SK-N-SH treated with all-trans-retinoic acid at 6 μM for 48 hours (cell line): ENCODE measurements around the gene MAML2.

Experiments used
- ATAC-seq: fragments of 200-7000 bp; cut with Tn5 transposase; 3 replicates; pipeline ENCODE4 v1.9.1; 2020; ENCODE audit warnings: mild to moderate bottlenecking, moderate library complexity
- ARNTL ChIP-seq: fragments of 450-650 bp; formaldehyde crosslinking; IDR thresholded peaks from 2 replicates; pipeline ENCODE4 v1.5.0; 2020; ENCODE audit warnings: low read depth, mild to moderate bottlenecking, moderate library complexity, borderline replicate concordance
- BACH2 ChIP-seq: fragments of 250-450 bp; sonication (Bioruptor Pico); IDR thresholded peaks from 2 replicates; pipeline ENCODE4 v1.9.0; 2021; ENCODE audit warnings: mild to moderate bottlenecking, borderline replicate concordance
- CSDC2 ChIP-seq: fragments of 250-450 bp; sonication (Bioruptor Pico); IDR thresholded peaks from 2 replicates; pipeline ENCODE4 v1.5.0; 2020; ENCODE audit warnings: mild to moderate bottlenecking, moderate library complexity
- ESRRG ChIP-seq: fragments of 250-450 bp; sonication (Bioruptor Pico); IDR thresholded peaks from 2 replicates; pipeline ENCODE4 v1.6.1; 2021; ENCODE audit warnings: mild to moderate bottlenecking
- GLIS3 ChIP-seq: fragments of 250-450 bp; sonication (Bioruptor Pico); IDR thresholded peaks from 2 replicates; pipeline ENCODE4 v1.5.0; 2020; ENCODE audit warnings: mild to moderate bottlenecking, moderate library complexity
- ISL1 ChIP-seq: fragments of 250-450 bp; sonication (Bioruptor Pico); IDR thresholded peaks from 2 replicates; pipeline ENCODE4 v2.1.2; 2022; ENCODE audit warnings: mild to moderate bottlenecking, moderate library complexity
- RARB ChIP-seq: fragments of 250-450 bp; sonication (Bioruptor Pico); IDR thresholded peaks from 2 replicates; pipeline ENCODE4 v1.8.0; 2021; ENCODE audit warnings: mild to moderate bottlenecking, moderate library complexity
- SNAI2 ChIP-seq: fragments of 250-450 bp; sonication (Bioruptor Pico); IDR thresholded peaks from 2 replicates; pipeline ENCODE4 v1.5.0; 2020; ENCODE audit warnings: mild to moderate bottlenecking, moderate library complexity
- TCF4 ChIP-seq: fragments of 250-450 bp; sonication (Bioruptor Pico); IDR thresholded peaks from 2 replicates; pipeline ENCODE4 v1.8.0; 2021; ENCODE audit warnings: mild to moderate bottlenecking, moderate library complexity, borderline replicate concordance
- TOX ChIP-seq: fragments of 250-450 bp; sonication (Bioruptor Pico); IDR thresholded peaks from 2 replicates; pipeline ENCODE4 v1.8.0; 2021; ENCODE audit warnings: mild to moderate bottlenecking, moderate library complexity, borderline replicate concordance
- TSHZ2 ChIP-seq: fragments of 250-450 bp; sonication (Bioruptor Pico); IDR thresholded peaks from 2 replicates; pipeline ENCODE4 v1.5.0; 2020; ENCODE audit warnings: mild to moderate bottlenecking, moderate library complexity
- ZC3H10 ChIP-seq: fragments of 250-450 bp; sonication (Bioruptor Pico); IDR thresholded peaks from 2 replicates; pipeline ENCODE4 v1.5.1; 2021; ENCODE audit warnings: mild to moderate bottlenecking, moderate library complexity
- ZFP3 ChIP-seq: fragments of 250-450 bp; sonication (Bioruptor Pico); IDR thresholded peaks from 2 replicates; pipeline ENCODE4 v1.5.0; 2020; ENCODE audit warnings: mild to moderate bottlenecking, moderate library complexity
- ZFP30 ChIP-seq: fragments of 450-650 bp; formaldehyde crosslinking; IDR thresholded peaks from 2 replicates; pipeline ENCODE4 v1.5.0; 2022; ENCODE audit warnings: mild to moderate bottlenecking, moderate library complexity
- ZNF565 ChIP-seq: fragments of 450-650 bp; formaldehyde crosslinking; conservative IDR thresholded peaks from 2 replicates; pipeline ENCODE4 v1.5.0; 2020; ENCODE audit warnings: low read depth, mild to moderate bottlenecking, moderate library complexity
- ZNF70 ChIP-seq: fragments of 450-650 bp; formaldehyde crosslinking; IDR thresholded peaks from 2 replicates; pipeline ENCODE4 v1.5.0; 2020; ENCODE audit warnings: mild to moderate bottlenecking, moderate library complexity
- ZNF8 ChIP-seq: fragments of 450-650 bp; formaldehyde crosslinking; IDR thresholded peaks from 2 replicates; pipeline ENCODE4 v1.5.0; 2020; ENCODE audit warnings: mild to moderate bottlenecking, moderate library complexity
- TF ChIP-seq, protein P1 (sequence below): fragments of 250-450 bp; sonication (Bioruptor Pico); IDR thresholded peaks from 2 replicates; pipeline ENCODE4 v1.5.1; 2020; ENCODE audit warnings: low read depth, mild to moderate bottlenecking, moderate library complexity
- TF ChIP-seq, protein P2 (sequence below): fragments of 250-450 bp; sonication (Bioruptor Pico); IDR thresholded peaks from 2 replicates; pipeline ENCODE4 v1.5.1; 2021; ENCODE audit warnings: mild to moderate bottlenecking, moderate library complexity
- TF ChIP-seq, protein P3 (sequence below): fragments of 250-450 bp; sonication (Bioruptor Pico); IDR thresholded peaks from 2 replicates; pipeline ENCODE4 v1.8.0; 2021; ENCODE audit warnings: low read depth, mild to moderate bottlenecking, moderate library complexity, borderline replicate concordance
- TF ChIP-seq, protein P4 (sequence below): fragments of 250-450 bp; sonication (Bioruptor Pico); IDR thresholded peaks from 2 replicates; pipeline ENCODE4 v1.8.0; 2020; ENCODE audit warnings: mild to moderate bottlenecking, moderate library complexity, borderline replicate concordance

MAML2 gene

DNA sequence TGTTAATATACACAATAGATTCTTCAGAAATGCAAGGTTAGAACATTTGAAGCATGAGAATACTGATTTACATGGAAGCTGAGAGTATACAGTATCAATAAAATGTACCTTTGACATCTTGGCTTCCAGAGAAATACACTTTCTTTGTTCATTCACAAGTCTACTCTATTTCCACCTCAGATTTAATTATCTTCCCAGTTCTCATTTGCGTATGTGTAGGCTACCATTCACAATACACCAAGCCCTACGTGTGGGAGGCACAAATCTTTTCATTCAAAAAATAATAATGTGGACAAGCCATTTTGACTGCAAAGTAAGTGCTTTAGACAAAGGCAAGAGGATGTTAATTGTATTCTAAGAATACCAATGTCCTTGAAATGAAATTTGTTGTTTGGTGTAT, 286.4 kb downstream of the MAML2 start:
- no peak for ATAC-seq
- TF ChIP-seq ARNTL (CRISPR knock-in tag) (no peak), GLIS3 (no peak), TCF4 (no peak), ZFP30 (CRISPR knock-in tag) (no peak), ISL1 (CRISPR knock-in tag) (no peak), SNAI2 (CRISPR knock-in tag) (no peak), CSDC2 (no peak), TSHZ2 (CRISPR knock-in tag) (no peak)
- TF ChIP-seq, protein P1, sequence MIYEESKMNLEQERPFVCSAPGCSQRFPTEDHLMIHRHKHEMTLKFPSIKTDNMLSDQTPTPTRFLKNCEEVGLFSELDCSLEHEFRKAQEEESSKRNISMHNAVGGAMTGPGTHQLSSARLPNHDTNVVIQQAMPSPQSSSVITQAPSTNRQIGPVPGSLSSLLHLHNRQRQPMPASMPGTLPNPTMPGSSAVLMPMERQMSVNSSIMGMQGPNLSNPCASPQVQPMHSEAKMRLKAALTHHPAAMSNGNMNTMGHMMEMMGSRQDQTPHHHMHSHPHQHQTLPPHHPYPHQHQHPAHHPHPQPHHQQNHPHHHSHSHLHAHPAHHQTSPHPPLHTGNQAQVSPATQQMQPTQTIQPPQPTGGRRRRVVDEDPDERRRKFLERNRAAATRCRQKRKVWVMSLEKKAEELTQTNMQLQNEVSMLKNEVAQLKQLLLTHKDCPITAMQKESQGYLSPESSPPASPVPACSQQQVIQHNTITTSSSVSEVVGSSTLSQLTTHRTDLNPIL (CRISPR knock-in tag), result no peak
- TF ChIP-seq, protein P2, sequence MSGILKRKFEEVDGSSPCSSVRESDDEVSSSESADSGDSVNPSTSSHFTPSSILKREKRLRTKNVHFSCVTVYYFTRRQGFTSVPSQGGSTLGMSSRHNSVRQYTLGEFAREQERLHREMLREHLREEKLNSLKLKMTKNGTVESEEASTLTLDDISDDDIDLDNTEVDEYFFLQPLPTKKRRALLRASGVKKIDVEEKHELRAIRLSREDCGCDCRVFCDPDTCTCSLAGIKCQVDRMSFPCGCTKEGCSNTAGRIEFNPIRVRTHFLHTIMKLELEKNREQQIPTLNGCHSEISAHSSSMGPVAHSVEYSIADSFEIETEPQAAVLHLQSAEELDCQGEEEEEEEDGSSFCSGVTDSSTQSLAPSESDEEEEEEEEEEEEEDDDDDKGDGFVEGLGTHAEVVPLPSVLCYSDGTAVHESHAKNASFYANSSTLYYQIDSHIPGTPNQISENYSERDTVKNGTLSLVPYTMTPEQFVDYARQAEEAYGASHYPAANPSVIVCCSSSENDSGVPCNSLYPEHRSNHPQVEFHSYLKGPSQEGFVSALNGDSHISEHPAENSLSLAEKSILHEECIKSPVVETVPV (CRISPR knock-in tag), result no peak
- TF ChIP-seq, protein P3, sequence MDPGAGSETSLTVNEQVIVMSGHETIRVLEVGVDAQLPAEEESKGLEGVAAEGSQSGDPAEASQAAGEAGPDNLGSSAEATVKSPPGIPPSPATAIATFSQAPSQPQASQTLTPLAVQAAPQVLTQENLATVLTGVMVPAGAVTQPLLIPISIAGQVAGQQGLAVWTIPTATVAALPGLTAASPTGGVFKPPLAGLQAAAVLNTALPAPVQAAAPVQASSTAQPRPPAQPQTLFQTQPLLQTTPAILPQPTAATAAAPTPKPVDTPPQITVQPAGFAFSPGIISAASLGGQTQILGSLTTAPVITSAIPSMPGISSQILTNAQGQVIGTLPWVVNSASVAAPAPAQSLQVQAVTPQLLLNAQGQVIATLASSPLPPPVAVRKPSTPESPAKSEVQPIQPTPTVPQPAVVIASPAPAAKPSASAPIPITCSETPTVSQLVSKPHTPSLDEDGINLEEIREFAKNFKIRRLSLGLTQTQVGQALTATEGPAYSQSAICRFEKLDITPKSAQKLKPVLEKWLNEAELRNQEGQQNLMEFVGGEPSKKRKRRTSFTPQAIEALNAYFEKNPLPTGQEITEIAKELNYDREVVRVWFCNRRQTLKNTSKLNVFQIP (CRISPR knock-in tag), result no peak

DNA sequence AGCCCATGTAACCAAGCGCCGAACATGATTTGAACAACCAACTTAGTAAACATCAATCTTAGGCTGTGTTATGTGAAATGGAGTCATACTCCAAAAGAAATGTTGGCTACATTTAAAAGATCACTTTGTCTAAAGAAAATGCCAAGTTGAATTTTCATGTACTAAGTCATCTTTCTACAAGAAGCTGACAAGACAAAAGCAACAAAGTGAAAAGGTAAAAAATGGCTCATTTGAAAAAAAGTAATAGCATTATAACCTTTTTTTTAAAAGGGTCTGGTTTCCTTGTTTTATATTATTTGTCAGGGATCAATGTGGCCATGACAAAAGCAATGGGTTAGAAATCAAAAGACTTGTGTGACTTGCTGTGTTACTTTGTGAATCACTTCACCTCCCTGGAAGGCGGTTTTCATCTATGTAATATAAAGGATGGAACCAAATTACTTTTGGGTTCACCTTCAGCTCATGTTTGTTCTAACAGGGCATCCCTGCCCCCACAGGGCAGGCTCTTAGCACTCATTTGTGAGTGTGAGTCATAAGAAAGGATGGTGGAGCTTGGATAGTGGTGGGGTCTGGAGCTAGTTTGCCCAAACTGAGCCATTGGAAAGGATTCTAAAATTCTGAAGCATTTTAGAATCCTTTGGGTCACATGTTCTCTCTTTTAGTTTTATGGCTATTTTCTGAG, 287.1 kb downstream of the MAML2 start:
- ATAC-seq, result peak; percentile 83
- no peak for TF ChIP-seq RARB
- TF ChIP-seq TOX (CRISPR knock-in tag), result no peak
- TF ChIP-seq, protein P4, sequence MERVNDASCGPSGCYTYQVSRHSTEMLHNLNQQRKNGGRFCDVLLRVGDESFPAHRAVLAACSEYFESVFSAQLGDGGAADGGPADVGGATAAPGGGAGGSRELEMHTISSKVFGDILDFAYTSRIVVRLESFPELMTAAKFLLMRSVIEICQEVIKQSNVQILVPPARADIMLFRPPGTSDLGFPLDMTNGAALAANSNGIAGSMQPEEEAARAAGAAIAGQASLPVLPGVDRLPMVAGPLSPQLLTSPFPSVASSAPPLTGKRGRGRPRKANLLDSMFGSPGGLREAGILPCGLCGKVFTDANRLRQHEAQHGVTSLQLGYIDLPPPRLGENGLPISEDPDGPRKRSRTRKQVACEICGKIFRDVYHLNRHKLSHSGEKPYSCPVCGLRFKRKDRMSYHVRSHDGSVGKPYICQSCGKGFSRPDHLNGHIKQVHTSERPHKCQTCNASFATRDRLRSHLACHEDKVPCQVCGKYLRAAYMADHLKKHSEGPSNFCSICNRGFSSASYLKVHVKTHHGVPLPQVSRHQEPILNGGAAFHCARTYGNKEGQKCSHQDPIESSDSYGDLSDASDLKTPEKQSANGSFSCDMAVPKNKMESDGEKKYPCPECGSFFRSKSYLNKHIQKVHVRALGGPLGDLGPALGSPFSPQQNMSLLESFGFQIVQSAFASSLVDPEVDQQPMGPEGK (CRISPR knock-in tag), result 0 out of 2 replicates have a peak, but pooled peaks have one; percentile 34
- TF ChIP-seq ZFP3 (CRISPR knock-in tag), result no peak
- TF ChIP-seq ZNF70 (CRISPR knock-in tag), result no peak
- TF ChIP-seq ISL1 (CRISPR knock-in tag), result peak; percentile 63
- TF ChIP-seq, protein P1 (CRISPR knock-in tag), result no peak
- no peak for TF ChIP-seq TSHZ2 (CRISPR knock-in tag)
- no peak for TF ChIP-seq ESRRG (CRISPR knock-in tag)
- TF ChIP-seq TCF4, result no peak
- no peak for TF ChIP-seq ZNF565 (CRISPR knock-in tag)
- TF ChIP-seq ZC3H10 (CRISPR knock-in tag), result peak; percentile 50; the same call in 1 of the 2 replicates
- TF ChIP-seq ARNTL (CRISPR knock-in tag), result no peak
- no peak for TF ChIP-seq BACH2 (CRISPR knock-in tag)
- no peak for TF ChIP-seq SNAI2 (CRISPR knock-in tag)
- TF ChIP-seq ZNF8, result no peak
- TF ChIP-seq CSDC2, result 0 out of 2 replicates have a peak, but pooled peaks have one; percentile 54
